Measurements from ENCODE around the gene GALNT13.

DNA sequence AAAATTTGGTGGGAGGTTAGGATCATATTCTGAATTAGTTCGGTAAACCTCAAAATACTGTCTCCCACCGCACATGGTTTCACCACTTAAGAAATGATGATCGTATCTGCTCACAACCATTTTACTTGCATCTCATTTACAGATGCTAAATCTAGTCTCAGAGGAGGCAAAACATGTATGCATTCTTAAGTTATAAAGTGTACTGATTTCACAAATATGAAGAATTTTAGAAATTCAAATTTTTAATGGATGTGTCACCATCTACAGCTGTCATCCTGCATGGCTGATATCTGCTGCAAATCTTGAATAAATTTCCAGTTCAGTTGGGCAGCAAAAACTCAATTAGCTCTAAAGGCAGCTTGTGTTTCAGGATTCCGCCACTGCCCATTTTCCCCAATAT, 583.4 kb downstream of the GALNT13 start:
- TF ChIP-seq POLR2A (IDR thresholded peaks at IDR 0.05) (no peak), CTCF (IDR thresholded peaks at IDR 0.05) (no peak), POLR2AphosphoS5 (IDR thresholded peaks at IDR 0.05) (no peak), EP300 (IDR thresholded peaks at IDR 0.05) (no peak)

Measured in gastroesophageal sphincter (tissue), 3 donors.